Coronary artery (tissue), 2 donors: ENCODE measurements around the gene KIFBP.
A peak's percentile ranks its signal among the peaks of the same experiment; 100 is the strongest.

Experiments
- DNase-seq: peaks from one replicate; pipeline ENCODE4 v3.0.0-alpha.2; 2017; ENCODE audit warnings: low spot score
- H3K27ac ChIP-seq, 2 donors: fragments of 200-600 bp; sonication (generic); one replicate each; pipeline ENCODE4 v1.5.1; 2016 to 2019
- H3K4me3 ChIP-seq: fragments of 200-600 bp; sonication (generic); 2 replicates; pipeline ENCODE4 v1.5.1; 2016; ENCODE audit warnings: mild to moderate bottlenecking, moderate library complexity
- TF ChIP-seq, protein P1 (sequence below): fragments of 200-600 bp; sonication (generic); IDR thresholded peaks from one replicate; pipeline ENCODE4 v1.5.1; 2019; ENCODE audit warnings: antibody characterized with exemption

The KIFBP gene

DNA sequence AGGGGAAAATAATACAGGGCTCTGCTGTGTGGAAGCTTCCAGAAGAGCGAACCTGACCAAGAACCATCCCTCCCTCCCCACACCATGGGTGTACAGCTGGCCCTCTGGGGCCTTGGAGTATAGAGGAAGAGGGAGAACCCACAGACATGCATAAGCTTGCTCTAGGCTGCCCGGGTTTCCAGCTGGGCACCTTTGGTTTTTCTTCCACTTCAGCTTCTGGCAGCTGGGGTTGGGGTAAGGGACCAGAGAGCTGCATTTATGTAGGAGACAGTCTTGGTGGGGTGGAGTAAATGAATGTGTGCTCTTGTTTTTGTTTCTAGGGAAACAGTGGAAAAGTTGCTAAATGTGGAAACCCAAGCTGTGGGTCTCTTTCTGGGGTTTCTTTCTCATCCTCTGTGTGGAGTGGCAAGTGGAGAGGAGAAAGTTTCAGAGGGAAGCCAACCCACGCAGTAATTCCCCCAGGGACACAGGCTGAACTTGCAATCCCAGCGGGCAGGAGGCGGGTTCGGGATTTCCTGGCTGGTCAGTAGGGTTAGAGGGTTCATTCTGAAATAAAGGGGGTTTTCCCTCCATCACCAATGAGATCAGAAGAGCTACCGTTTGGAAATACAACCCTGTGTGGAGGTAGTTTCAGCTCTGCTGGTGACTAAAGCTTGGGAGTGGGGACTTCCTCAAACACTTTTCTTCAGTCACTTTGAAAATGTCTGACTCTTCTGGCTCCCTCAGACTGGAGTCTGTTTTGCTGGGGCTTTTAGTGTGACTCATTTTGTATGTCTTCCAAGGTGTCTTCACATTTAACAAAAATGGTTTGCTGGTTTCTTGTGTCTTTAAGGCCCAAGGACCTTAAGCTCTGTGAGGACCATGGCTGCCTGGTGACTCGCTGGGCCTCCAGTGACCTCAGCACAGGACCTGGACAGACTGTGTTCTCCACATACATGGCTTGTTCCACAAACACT, 77.1 kb downstream of the KIFBP start:
- peak overlapping the region; percentile 54 to 75 for H3K27ac ChIP-seq
- no peak overlapping the region for H3K4me3 ChIP-seq
- DNase-seq = no peak
- TF ChIP-seq, protein P1, sequence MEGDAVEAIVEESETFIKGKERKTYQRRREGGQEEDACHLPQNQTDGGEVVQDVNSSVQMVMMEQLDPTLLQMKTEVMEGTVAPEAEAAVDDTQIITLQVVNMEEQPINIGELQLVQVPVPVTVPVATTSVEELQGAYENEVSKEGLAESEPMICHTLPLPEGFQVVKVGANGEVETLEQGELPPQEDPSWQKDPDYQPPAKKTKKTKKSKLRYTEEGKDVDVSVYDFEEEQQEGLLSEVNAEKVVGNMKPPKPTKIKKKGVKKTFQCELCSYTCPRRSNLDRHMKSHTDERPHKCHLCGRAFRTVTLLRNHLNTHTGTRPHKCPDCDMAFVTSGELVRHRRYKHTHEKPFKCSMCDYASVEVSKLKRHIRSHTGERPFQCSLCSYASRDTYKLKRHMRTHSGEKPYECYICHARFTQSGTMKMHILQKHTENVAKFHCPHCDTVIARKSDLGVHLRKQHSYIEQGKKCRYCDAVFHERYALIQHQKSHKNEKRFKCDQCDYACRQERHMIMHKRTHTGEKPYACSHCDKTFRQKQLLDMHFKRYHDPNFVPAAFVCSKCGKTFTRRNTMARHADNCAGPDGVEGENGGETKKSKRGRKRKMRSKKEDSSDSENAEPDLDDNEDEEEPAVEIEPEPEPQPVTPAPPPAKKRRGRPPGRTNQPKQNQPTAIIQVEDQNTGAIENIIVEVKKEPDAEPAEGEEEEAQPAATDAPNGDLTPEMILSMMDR = no peak
